Measurements from ENCODE around the gene ZNF282. TPM values are rescaled to one million over a fixed set of nuclear protein-coding genes. Genes with fewer than 3 reads are reported as not detected.
"Not testable (repeated sequence)": the region's sequence is repeated elsewhere in the genome, so short reads cannot be mapped to it uniquely, and the experiment has no call there.

Gene ZNF282
- total RNA-seq, 4 donors from 2014 or later, result 16.9 to 28.7 (median 22.2) TPM

DNA sequence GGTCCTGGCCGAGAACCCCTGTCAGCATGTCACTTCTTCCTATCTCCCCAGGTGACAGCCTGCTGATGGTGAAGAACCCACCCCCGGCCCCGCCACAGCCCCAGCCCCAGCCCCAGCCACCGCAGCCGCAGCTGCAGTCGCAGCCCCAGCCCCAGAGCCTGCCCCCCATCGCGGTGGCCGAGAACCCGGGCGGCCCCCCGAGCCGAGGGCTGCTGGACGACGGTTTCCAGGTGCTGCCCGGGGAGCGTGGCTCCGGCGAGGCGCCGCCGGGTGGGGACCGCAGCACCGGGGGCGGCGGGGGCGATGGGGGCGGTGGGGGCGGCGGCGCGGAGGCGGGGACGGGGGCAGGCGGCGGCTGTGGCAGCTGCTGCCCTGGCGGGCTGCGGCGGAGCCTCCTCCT, 28.4 kb downstream of the ZNF282 start:
- Histone ChIP-seq H3K27me3 (no peaks in the 10 kb centered on the region), H3K27ac (replicated peaks in 1 of 4) (no peak overlapping the region), H3K36me3 (peaks cover 47 to 74% (median 70%) of the 10 kb centered on the region in 4 donors), H3K9me3 (no peaks in the 10 kb centered on the region), H3K4me3 (no peak overlapping the region), H3K4me1 (no peaks in the 10 kb centered on the region)
- intact Hi-C loops (cut with DNase I), result no loop called here
- TF ChIP-seq, protein P1, sequence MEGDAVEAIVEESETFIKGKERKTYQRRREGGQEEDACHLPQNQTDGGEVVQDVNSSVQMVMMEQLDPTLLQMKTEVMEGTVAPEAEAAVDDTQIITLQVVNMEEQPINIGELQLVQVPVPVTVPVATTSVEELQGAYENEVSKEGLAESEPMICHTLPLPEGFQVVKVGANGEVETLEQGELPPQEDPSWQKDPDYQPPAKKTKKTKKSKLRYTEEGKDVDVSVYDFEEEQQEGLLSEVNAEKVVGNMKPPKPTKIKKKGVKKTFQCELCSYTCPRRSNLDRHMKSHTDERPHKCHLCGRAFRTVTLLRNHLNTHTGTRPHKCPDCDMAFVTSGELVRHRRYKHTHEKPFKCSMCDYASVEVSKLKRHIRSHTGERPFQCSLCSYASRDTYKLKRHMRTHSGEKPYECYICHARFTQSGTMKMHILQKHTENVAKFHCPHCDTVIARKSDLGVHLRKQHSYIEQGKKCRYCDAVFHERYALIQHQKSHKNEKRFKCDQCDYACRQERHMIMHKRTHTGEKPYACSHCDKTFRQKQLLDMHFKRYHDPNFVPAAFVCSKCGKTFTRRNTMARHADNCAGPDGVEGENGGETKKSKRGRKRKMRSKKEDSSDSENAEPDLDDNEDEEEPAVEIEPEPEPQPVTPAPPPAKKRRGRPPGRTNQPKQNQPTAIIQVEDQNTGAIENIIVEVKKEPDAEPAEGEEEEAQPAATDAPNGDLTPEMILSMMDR (IDR thresholded peaks at IDR 0.05), result no peak
- DNase-seq (ENCODE audit: extremely low spot score), result no peak
- 100% methylated on average over 5 of the region's 39 CpGs for WGBS

DNA sequence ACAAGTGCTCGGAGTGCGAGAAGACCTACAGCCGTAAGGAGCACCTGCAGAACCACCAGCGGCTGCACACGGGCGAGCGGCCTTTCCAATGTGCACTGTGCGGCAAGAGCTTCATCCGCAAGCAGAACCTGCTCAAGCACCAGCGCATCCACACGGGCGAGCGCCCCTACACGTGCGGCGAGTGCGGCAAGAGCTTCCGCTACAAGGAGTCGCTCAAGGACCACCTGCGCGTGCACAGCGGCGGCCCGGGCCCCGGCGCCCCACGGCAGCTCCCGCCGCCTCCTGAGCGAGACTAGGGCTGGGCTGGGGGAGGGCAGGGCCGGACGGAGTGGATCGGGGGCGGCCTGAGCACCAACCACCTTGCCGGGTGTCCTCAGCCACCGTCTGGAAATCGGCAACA, 29.0 kb downstream of the ZNF282 start:
- Histone ChIP-seq H3K9me3 (no peaks in the 10 kb centered on the region), H3K4me3 (no peak overlapping the region), H3K36me3 (peaks cover 46 to 68% (median 64%) of the 10 kb centered on the region in 4 donors), H3K27me3 (no peaks in the 10 kb centered on the region), H3K27ac (replicated peaks in 1 of 4) (no peak overlapping the region), H3K4me1 (no peaks in the 10 kb centered on the region)
- intact Hi-C loops (cut with DNase I), result no loop called here
- DNase-seq (ENCODE audit: extremely low spot score), result no peak
- 98% methylated on average over 6 of the region's 37 CpGs for WGBS
- TF ChIP-seq POLR2A (IDR thresholded peaks at IDR 0.05; ENCODE audit: low read depth) (no peak), EP300 (IDR thresholded peaks at IDR 0.05) (no peak), POLR2AphosphoS5 (IDR thresholded peaks at IDR 0.05) (no peak)
- TF ChIP-seq, protein P1 (IDR thresholded peaks at IDR 0.05), result no peak

DNA sequence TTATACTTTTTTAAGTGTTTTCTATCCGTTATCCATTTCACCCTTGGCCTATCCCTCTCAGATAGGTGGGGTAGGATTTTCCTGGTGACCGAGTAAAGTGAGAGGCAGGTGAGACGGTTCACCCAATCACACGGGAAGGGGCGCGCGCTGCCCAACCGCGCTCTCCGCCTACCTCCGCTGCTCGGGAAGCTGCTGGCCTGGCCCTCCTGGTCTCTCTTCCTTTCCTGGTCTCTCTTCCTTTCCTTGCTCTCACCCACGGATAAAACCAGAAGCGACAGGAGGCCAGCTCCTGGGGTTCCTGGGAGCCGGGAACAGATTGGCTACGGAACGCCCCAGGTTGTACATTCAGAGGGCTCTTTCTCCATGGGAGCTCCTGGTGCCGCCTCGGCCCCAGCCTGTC, 29.8 kb downstream of the ZNF282 start:
- intact Hi-C loops (cut with DNase I), result no loop called here
- no peak for DNase-seq (ENCODE audit: extremely low spot score)
- Histone ChIP-seq H3K36me3 (peaks cover 38 to 60% (median 56%) of the 10 kb centered on the region in 4 donors), H3K9me3 (no peaks in the 10 kb centered on the region), H3K27me3 (no peaks in the 10 kb centered on the region), H3K4me1 (no peaks in the 10 kb centered on the region), H3K4me3 (no peak overlapping the region), H3K27ac (replicated peaks in 1 of 4) (no peak overlapping the region)
- TF ChIP-seq EP300 (IDR thresholded peaks at IDR 0.05) (no peak), POLR2AphosphoS5 (IDR thresholded peaks at IDR 0.05) (no peak), POLR2A (IDR thresholded peaks at IDR 0.05; ENCODE audit: low read depth) (no peak)
- TF ChIP-seq, protein P1 (IDR thresholded peaks at IDR 0.05), result no peak
- whole genome bisulfite sequencing, result 88% methylated on average over 19 of the region's 19 CpGs

DNA sequence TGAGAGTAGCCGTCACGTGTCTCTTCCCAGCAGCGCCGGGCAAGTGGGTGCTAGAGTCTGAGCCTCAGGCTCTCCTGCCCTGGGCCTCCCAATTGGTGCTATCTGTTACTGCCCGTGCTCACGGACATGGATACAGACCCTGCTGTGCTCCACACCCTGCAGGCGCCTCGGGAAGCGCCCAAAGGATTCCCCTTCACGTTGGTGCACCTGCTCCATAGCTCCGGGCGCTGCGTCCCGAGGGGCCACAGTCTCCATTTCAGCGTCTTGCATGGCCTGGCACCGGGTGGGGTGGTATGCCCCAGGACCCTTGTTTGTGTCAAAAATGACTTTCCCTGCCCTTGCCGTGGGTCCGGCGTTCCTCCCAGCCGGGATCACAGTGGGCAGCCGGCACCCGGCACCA, 30.3 kb downstream of the ZNF282 start:
- no peak for DNase-seq (ENCODE audit: extremely low spot score)
- Histone ChIP-seq H3K27ac (replicated peaks in 1 of 4) (no peak overlapping the region), H3K36me3 (peaks cover 33 to 55% (median 51%) of the 10 kb centered on the region in 4 donors), H3K4me3 (no peak overlapping the region), H3K9me3 (no peaks in the 10 kb centered on the region), H3K27me3 (no peaks in the 10 kb centered on the region), H3K4me1 (no peaks in the 10 kb centered on the region)
- intact Hi-C loops (cut with DNase I), result no loop called here
- TF ChIP-seq, protein P1 (IDR thresholded peaks at IDR 0.05), result no peak
- no peak for TF ChIP-seq POLR2A (IDR thresholded peaks at IDR 0.05; ENCODE audit: low read depth)
- WGBS, result 97% methylated on average over 13 of the region's 22 CpGs

DNA sequence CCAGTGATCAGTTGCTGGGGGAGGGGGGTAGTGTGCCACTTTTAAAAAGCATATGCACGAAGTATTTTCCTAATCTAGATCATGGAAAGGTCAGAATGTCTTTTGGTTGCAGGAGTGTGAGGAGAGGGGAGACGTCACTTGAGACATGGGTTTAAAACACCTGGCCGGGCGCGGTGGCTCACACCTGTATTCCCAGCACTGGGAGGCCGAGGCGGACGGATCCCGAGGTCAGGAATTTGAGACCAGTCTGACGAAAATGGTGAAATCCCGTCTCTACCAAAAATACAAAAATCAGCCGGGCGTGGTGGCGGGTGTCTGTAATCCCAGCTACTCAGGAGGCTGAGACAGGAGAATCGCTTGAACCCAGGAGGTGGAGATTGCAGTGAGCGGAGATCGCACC, 31.0 kb downstream of the ZNF282 start:
- H3K9me3 ChIP-seq; H3K27ac ChIP-seq (replicated peaks in 1 of 4); DNase-seq (ENCODE audit: extremely low spot score); H3K4me1 ChIP-seq; intact Hi-C loops (cut with DNase I); H3K4me3 ChIP-seq; H3K27me3 ChIP-seq: not testable (repeated sequence)
- H3K36me3 ChIP-seq, result peaks cover 26 to 48% (median 44%) of the 10 kb centered on the region in 4 donors
- 91% methylated on average over 17 of the region's 17 CpGs for WGBS
